ENCODE results near the gene COL5A2. TPM values are rescaled to one million over a fixed set of nuclear protein-coding genes. Genes with fewer than 3 reads are reported as not detected.
A peak's percentile ranks its signal among the peaks of the same experiment; 100 is the strongest.

COL5A2 gene
- total RNA-seq, 1 donor from 2014 or later = 1,927 TPM

GRCh38 chr2:189218236-189218635, 38.7 kb upstream of the COL5A2 start:
- Mint-ChIP-seq H3K27me3 (ENCODE audit: low read depth) (no peaks in the 10 kb centered on the region), H3K4me3 (ENCODE audit: unreplicated experiment) (no peak overlapping the region), H3K27ac (ENCODE audit: unreplicated experiment) (peak overlapping the region; percentile 92), H3K4me1 (ENCODE audit: low read depth) (peaks cover 64% of the 10 kb centered on the region), H3K36me3 (ENCODE audit: low read depth) (no peaks in the 10 kb centered on the region), H3K9me3 (ENCODE audit: low read depth) (no peaks in the 10 kb centered on the region)
- no peak for DNase-seq (ENCODE audit: low spot score)
- TF ChIP-seq, protein P1, sequence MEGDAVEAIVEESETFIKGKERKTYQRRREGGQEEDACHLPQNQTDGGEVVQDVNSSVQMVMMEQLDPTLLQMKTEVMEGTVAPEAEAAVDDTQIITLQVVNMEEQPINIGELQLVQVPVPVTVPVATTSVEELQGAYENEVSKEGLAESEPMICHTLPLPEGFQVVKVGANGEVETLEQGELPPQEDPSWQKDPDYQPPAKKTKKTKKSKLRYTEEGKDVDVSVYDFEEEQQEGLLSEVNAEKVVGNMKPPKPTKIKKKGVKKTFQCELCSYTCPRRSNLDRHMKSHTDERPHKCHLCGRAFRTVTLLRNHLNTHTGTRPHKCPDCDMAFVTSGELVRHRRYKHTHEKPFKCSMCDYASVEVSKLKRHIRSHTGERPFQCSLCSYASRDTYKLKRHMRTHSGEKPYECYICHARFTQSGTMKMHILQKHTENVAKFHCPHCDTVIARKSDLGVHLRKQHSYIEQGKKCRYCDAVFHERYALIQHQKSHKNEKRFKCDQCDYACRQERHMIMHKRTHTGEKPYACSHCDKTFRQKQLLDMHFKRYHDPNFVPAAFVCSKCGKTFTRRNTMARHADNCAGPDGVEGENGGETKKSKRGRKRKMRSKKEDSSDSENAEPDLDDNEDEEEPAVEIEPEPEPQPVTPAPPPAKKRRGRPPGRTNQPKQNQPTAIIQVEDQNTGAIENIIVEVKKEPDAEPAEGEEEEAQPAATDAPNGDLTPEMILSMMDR (IDR thresholded peaks at IDR 0.05) = no peak

GRCh38 chr2:189217541-189217940, 38.0 kb upstream of the COL5A2 start:
- DNase-seq (ENCODE audit: low spot score) = no peak

DNA sequence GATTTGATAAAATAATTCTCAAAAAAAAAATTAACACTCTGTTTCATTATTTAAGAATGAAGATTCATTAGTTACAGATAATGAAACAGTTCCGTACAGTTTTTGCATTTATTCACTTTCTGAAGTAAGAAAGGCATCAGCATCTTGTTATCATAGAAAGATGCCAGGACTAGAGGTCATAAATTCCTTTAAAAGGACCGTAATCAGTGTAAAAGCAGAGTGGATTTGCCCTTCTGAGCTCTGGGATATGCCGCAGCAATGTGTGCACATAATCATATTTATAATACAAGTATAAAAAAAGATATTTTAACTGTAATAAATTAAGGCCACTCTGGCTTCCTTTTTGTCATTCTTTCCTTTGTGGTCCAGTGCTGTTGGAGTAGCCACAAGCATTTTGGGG, 37.5 kb upstream of the COL5A2 start:
- peak overlapping the region; percentile 7 for H3K4me3 Mint-ChIP-seq (ENCODE audit: unreplicated experiment)
- H3K27ac Mint-ChIP-seq (ENCODE audit: unreplicated experiment) = peak overlapping the region; percentile 93
- H3K9me3 Mint-ChIP-seq (ENCODE audit: low read depth) = no peaks in the 10 kb centered on the region
- TF ChIP-seq, protein P1 (IDR thresholded peaks at IDR 0.05) = no peak
- peaks cover 62% of the 10 kb centered on the region for H3K4me1 Mint-ChIP-seq (ENCODE audit: low read depth)
- no peaks in the 10 kb centered on the region for H3K36me3 Mint-ChIP-seq (ENCODE audit: low read depth)
- no peaks in the 10 kb centered on the region for H3K27me3 Mint-ChIP-seq (ENCODE audit: low read depth)
- no peak for DNase-seq (ENCODE audit: low spot score)

More at GRCh38 chr2:189217541-189217940, 38.0 kb upstream of the COL5A2 start:
- Mint-ChIP-seq H3K27me3 (ENCODE audit: low read depth) (no peaks in the 10 kb centered on the region), H3K36me3 (ENCODE audit: low read depth) (no peaks in the 10 kb centered on the region), H3K9me3 (ENCODE audit: low read depth) (no peaks in the 10 kb centered on the region), H3K27ac (ENCODE audit: unreplicated experiment) (peak overlapping the region; percentile 92), H3K4me1 (ENCODE audit: low read depth) (peaks cover 63% of the 10 kb centered on the region), H3K4me3 (ENCODE audit: unreplicated experiment) (peak overlapping the region; percentile 7)
- TF ChIP-seq, protein P1 (IDR thresholded peaks at IDR 0.05) = no peak

- DNase-seq (ENCODE audit: low spot score) = no peak
- H3K4me1 Mint-ChIP-seq (ENCODE audit: low read depth) = peaks cover 72% of the 10 kb centered on the region
- H3K27me3 Mint-ChIP-seq (ENCODE audit: low read depth) = no peaks in the 10 kb centered on the region
- TF ChIP-seq, protein P1 (IDR thresholded peaks at IDR 0.05) = no peak
- no peak overlapping the region for H3K4me3 Mint-ChIP-seq (ENCODE audit: unreplicated experiment)
- H3K9me3 Mint-ChIP-seq (ENCODE audit: low read depth) = no peaks in the 10 kb centered on the region
- no peaks in the 10 kb centered on the region for H3K36me3 Mint-ChIP-seq (ENCODE audit: low read depth)
- H3K27ac Mint-ChIP-seq (ENCODE audit: unreplicated experiment) = no peak overlapping the region
Measured at GRCh38 chr2:189214484-189214883, 34.9 kb upstream of the COL5A2 start.

DNA sequence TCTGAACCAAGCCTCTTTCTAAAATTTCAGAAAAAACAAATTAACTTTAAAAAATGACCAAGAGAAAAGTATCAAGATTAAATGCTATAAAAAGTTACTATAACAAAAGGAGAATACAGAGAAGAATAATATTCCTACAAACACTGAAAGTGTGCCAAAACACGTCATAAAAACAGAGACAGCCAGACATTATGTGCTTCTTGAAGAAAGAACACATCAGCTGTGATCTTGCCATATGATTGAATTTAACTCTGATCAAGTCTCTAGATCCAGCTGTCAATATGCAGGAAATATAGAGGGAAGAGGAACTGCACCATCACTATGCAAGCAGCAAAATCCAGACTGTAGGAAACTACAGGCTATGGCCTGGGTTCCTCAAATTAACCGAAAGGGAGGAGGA, 33.7 kb upstream of the COL5A2 start:
- no peaks in the 10 kb centered on the region for H3K9me3 Mint-ChIP-seq (ENCODE audit: low read depth)
- H3K27me3 Mint-ChIP-seq (ENCODE audit: low read depth) = no peaks in the 10 kb centered on the region
- H3K36me3 Mint-ChIP-seq (ENCODE audit: low read depth) = no peaks in the 10 kb centered on the region
- no peak for DNase-seq (ENCODE audit: low spot score)
- H3K27ac Mint-ChIP-seq (ENCODE audit: unreplicated experiment) = peak overlapping the region; percentile 56
- TF ChIP-seq, protein P1 (IDR thresholded peaks at IDR 0.05) = no peak
- H3K4me1 Mint-ChIP-seq (ENCODE audit: low read depth) = peaks cover 76% of the 10 kb centered on the region
- H3K4me3 Mint-ChIP-seq (ENCODE audit: unreplicated experiment) = no peak overlapping the region
